Endothelial cell of umbilical vein (primary cell): ENCODE results near the gene TRIM40.

ENCODE experiments used
- CTCF ChIP-seq, 2 donors: IDR thresholded peaks; 1 replicate in 1 of 2; 2 replicates in 1 of 2; pipeline ENCODE4 v1.5.1; 2011; ENCODE audit warnings: low read length in 2 of 2, mild to moderate bottlenecking in 2 of 2, moderate library complexity in 2 of 2, control low read depth in 1 of 2, inconsistent platforms in 1 of 2, low read depth in 1 of 2; ENCODE audit not compliant: insufficient read depth in 1 of 2; ENCODE audit errors: extremely low read depth in 1 of 2
- EZH2 ChIP-seq: IDR thresholded peaks from 2 replicates; pipeline ENCODE4 v1.6.1; 2012; ENCODE audit warnings: borderline replicate concordance, low read depth, mild to moderate bottlenecking, moderate library complexity, low read length, inconsistent platforms; ENCODE audit not compliant: severe bottlenecking
- FOS ChIP-seq: IDR thresholded peaks from 2 replicates; pipeline ENCODE4 v1.6.1; 2011; ENCODE audit warnings: mild to moderate bottlenecking, low read length, moderate library complexity, borderline replicate concordance; ENCODE audit not compliant: insufficient read depth
- POLR2A ChIP-seq: IDR thresholded peaks from 2 replicates; pipeline ENCODE4 v1.6.1; 2012; ENCODE audit warnings: low read depth, mild to moderate bottlenecking, control low read depth, low read length
- POLR2AphosphoS5 ChIP-seq: IDR thresholded peaks from 2 replicates; pipeline ENCODE4 v1.6.1; 2012; ENCODE audit warnings: low read depth, mild to moderate bottlenecking, control low read depth, low read length, moderate library complexity; ENCODE audit not compliant: insufficient read depth
- TF ChIP-seq, protein P1 (sequence below): IDR thresholded peaks from 2 replicates; pipeline ENCODE4 v1.6.1; 2011; ENCODE audit not compliant: insufficient read depth, insufficient read length

- TF ChIP-seq EZH2 (no peak), CTCF (IDR thresholded peaks at IDR 0.05; ENCODE audit: extremely low read depth in 1 of 2, insufficient read depth in 1 of 2, low read depth in 1 of 2, low read length in 2 of 2) (no peak), POLR2A (no peak), POLR2AphosphoS5 (no peak), FOS (no peak)
- TF ChIP-seq, protein P1, sequence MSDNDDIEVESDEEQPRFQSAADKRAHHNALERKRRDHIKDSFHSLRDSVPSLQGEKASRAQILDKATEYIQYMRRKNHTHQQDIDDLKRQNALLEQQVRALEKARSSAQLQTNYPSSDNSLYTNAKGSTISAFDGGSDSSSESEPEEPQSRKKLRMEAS, result no peak
Measured at GRCh38 chr6:30147096-30147495, 11.2 kb downstream of the TRIM40 start.
